Measurements from ENCODE around the gene STARD10. TPM values are rescaled to one million over a fixed set of nuclear protein-coding genes. Genes with fewer than 3 reads are reported as not detected.

STARD10 gene
- total and polyA plus RNA-seq, 9 of the 15 experiments (the other 6 are each of a cell fraction or from before 2014, with no cell fraction given), result 0.15 to 52.9 (median 32.3) TPM

DNA sequence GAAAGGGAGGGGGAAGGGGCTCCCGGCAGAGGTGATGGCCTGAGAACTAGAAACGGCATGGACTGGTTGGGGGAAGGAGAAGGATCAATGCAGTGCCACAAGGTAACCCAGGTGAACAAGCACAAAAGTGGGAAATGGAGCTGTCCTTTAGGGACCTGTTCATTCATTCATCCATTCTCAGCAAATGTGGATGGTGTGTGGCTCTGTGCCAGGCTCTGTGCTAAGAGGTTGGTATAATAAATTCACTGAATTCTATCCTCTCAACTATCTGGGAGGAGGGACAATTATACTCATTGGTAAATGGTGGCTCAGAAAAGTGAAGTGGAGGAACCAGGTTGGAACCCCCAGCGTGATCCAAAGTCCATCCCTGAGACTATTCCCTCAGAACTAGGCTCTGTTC is 23.0 kb downstream of the STARD10 start (continued):
- TF ChIP-seq, protein P1, sequence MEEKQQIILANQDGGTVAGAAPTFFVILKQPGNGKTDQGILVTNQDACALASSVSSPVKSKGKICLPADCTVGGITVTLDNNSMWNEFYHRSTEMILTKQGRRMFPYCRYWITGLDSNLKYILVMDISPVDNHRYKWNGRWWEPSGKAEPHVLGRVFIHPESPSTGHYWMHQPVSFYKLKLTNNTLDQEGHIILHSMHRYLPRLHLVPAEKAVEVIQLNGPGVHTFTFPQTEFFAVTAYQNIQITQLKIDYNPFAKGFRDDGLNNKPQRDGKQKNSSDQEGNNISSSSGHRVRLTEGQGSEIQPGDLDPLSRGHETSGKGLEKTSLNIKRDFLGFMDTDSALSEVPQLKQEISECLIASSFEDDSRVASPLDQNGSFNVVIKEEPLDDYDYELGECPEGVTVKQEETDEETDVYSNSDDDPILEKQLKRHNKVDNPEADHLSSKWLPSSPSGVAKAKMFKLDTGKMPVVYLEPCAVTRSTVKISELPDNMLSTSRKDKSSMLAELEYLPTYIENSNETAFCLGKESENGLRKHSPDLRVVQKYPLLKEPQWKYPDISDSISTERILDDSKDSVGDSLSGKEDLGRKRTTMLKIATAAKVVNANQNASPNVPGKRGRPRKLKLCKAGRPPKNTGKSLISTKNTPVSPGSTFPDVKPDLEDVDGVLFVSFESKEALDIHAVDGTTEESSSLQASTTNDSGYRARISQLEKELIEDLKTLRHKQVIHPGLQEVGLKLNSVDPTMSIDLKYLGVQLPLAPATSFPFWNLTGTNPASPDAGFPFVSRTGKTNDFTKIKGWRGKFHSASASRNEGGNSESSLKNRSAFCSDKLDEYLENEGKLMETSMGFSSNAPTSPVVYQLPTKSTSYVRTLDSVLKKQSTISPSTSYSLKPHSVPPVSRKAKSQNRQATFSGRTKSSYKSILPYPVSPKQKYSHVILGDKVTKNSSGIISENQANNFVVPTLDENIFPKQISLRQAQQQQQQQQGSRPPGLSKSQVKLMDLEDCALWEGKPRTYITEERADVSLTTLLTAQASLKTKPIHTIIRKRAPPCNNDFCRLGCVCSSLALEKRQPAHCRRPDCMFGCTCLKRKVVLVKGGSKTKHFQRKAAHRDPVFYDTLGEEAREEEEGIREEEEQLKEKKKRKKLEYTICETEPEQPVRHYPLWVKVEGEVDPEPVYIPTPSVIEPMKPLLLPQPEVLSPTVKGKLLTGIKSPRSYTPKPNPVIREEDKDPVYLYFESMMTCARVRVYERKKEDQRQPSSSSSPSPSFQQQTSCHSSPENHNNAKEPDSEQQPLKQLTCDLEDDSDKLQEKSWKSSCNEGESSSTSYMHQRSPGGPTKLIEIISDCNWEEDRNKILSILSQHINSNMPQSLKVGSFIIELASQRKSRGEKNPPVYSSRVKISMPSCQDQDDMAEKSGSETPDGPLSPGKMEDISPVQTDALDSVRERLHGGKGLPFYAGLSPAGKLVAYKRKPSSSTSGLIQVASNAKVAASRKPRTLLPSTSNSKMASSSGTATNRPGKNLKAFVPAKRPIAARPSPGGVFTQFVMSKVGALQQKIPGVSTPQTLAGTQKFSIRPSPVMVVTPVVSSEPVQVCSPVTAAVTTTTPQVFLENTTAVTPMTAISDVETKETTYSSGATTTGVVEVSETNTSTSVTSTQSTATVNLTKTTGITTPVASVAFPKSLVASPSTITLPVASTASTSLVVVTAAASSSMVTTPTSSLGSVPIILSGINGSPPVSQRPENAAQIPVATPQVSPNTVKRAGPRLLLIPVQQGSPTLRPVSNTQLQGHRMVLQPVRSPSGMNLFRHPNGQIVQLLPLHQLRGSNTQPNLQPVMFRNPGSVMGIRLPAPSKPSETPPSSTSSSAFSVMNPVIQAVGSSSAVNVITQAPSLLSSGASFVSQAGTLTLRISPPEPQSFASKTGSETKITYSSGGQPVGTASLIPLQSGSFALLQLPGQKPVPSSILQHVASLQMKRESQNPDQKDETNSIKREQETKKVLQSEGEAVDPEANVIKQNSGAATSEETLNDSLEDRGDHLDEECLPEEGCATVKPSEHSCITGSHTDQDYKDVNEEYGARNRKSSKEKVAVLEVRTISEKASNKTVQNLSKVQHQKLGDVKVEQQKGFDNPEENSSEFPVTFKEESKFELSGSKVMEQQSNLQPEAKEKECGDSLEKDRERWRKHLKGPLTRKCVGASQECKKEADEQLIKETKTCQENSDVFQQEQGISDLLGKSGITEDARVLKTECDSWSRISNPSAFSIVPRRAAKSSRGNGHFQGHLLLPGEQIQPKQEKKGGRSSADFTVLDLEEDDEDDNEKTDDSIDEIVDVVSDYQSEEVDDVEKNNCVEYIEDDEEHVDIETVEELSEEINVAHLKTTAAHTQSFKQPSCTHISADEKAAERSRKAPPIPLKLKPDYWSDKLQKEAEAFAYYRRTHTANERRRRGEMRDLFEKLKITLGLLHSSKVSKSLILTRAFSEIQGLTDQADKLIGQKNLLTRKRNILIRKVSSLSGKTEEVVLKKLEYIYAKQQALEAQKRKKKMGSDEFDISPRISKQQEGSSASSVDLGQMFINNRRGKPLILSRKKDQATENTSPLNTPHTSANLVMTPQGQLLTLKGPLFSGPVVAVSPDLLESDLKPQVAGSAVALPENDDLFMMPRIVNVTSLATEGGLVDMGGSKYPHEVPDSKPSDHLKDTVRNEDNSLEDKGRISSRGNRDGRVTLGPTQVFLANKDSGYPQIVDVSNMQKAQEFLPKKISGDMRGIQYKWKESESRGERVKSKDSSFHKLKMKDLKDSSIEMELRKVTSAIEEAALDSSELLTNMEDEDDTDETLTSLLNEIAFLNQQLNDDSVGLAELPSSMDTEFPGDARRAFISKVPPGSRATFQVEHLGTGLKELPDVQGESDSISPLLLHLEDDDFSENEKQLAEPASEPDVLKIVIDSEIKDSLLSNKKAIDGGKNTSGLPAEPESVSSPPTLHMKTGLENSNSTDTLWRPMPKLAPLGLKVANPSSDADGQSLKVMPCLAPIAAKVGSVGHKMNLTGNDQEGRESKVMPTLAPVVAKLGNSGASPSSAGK (IDR thresholded peaks at IDR 0.05), result no peak
- TF ChIP-seq CC2D1A (IDR thresholded peaks at IDR 0.05) (no peak), RBM22 (IDR thresholded peaks at IDR 0.05; ENCODE audit: low read depth, low read length, poor library complexity, severe bottlenecking) (no peak), ZNF436 (CRISPR knock-in tag; IDR thresholded peaks at IDR 0.05) (no peak), CBX3 (IDR thresholded peaks at IDR 0.05; ENCODE audit: borderline replicate concordance in 1 of 2, low read length in 2 of 2) (no peak), TSC22D4 (tag; IDR thresholded peaks at IDR 0.05) (no peak), NCOA1 (IDR thresholded peaks at IDR 0.05; ENCODE audit: low read depth) (no peak), ZNF121 (CRISPR knock-in tag; conservative IDR thresholded peaks at IDR 0.05) (no peak), CBX2 (IDR thresholded peaks at IDR 0.05; ENCODE audit: insufficient read depth, low read length, poor library complexity, severe bottlenecking) (no peak), GTF2A2 (tag; IDR thresholded peaks at IDR 0.05) (no peak)

All from K562 (cell line).